Karpas-422 (cell line): Measurements from ENCODE around the gene GSTM2. TPM values are rescaled to one million over a fixed set of nuclear protein-coding genes. Genes with fewer than 3 reads are reported as not detected.

Experiments used
- DNase-seq: peaks from one replicate; pipeline ENCODE4 v3.0.0-alpha.2; 2015
- H2AFZ ChIP-seq: fragments of 200-600 bp; sonication (generic); 2 replicates; pipeline ENCODE4 v1.6.1; 2014; ENCODE audit warnings: antibody characterized with exemption, low read length, mixed read lengths
- H3K27ac ChIP-seq: fragments of 200-600 bp; sonication (generic); 2 replicates; pipeline ENCODE4 v1.5.1; 2014; ENCODE audit warnings: mild to moderate bottlenecking, low read length, moderate library complexity
- H3K27me3 ChIP-seq: fragments of 200-600 bp; sonication (generic); 2 replicates; pipeline ENCODE4 v1.6.1; 2014; ENCODE audit warnings: low read length, mixed read lengths
- H3K36me3 ChIP-seq: fragments of 200-600 bp; sonication (generic); 2 replicates; pipeline ENCODE4 v1.6.1; 2014; ENCODE audit warnings: low read length, mixed read lengths; ENCODE audit not compliant: insufficient read depth
- H3K4me1 ChIP-seq: fragments of 200-600 bp; sonication (generic); 2 replicates; pipeline ENCODE4 v1.6.1; 2014; ENCODE audit warnings: mild to moderate bottlenecking, low read length, mixed read lengths
- H3K4me2 ChIP-seq: fragments of 200-600 bp; sonication (generic); 2 replicates; pipeline ENCODE4 v1.6.1; 2014; ENCODE audit warnings: low read length, low read depth, mild to moderate bottlenecking; ENCODE audit not compliant: poor library complexity, severe bottlenecking
- H3K4me3 ChIP-seq: fragments of 200-600 bp; sonication (generic); 2 replicates; pipeline ENCODE4 v1.5.1; 2014; ENCODE audit warnings: mild to moderate bottlenecking, antibody characterized with exemption, low read length, mixed read lengths
- H3K79me2 ChIP-seq: fragments of 200-600 bp; sonication (generic); 2 replicates; pipeline ENCODE4 v1.6.1; 2014; ENCODE audit warnings: mild to moderate bottlenecking, low read length, mixed read lengths
- H3K9ac ChIP-seq: fragments of 200-600 bp; sonication (generic); 2 replicates; pipeline ENCODE4 v1.6.0; 2014; ENCODE audit warnings: low read length
- H3K9me2 ChIP-seq: fragments of 200-600 bp; sonication (generic), shearing (Covaris generic); replicated peaks from 2 replicates; pipeline ENCODE4 v1.6.0; 2014; ENCODE audit warnings: mild to moderate bottlenecking, low read length, moderate library complexity; ENCODE audit not compliant: insufficient read depth
- H3K9me3 ChIP-seq: fragments of 300-700, 200-600 bp; sonication (generic); 2 replicates; pipeline ENCODE4 v1.6.1; 2014; ENCODE audit warnings: low read length, mixed read lengths
- H4K20me1 ChIP-seq: fragments of 200-600 bp; sonication (generic); 2 replicates; pipeline ENCODE4 v1.6.1; 2014; ENCODE audit warnings: mild to moderate bottlenecking, antibody characterized with exemption, low read length, low read depth; ENCODE audit not compliant: insufficient read depth
- total RNA-seq: library from RNA; depleted of rRNA; stranded (reverse); fragments of >200 nt; shearing (Covaris generic); gene quantifications from 2 replicates; pipeline ENCODE4 v1.2.3, GENCODE V29; 2014; ENCODE audit warnings: low replicate concordance

The GSTM2 gene
- total RNA-seq, 1 experiment from 2014 or later, result 7.3 TPM

DNA sequence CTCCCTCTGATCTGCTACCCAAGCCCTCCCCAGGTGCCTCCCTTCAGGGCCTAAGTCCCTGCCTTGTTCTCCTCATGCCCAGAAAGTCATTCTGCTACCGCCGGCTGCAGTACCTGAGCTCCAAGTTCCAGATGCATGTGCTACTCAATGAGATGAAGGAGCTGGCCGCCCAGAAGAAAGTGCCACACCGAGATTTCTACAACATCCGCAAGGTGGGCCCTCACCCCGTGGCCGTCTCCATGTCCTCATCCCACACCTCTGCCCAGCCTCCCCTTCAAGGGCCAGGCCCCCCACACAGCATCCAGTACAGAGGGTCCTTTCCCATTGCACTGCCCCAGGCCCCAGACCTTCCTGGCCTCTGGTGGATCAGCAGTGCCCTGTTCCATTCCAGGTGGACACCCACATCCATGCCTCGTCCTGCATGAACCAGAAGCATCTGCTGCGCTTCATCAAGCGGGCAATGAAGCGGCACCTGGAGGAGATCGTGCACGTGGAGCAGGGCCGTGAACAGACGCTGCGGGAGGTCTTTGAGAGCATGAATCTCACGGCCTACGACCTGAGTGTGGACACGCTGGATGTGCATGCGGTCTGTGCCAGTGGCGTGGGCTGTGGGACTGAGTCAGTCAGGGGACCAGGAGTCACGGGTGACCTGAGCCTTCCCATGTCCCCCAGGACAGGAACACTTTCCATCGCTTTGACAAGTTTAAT lies 40.0 kb upstream of the GSTM2 start:
- Histone ChIP-seq H3K27me3 (no peaks in the 10 kb centered on the region), H3K9me2 (no peaks in the 10 kb centered on the region), H3K9me3 (no peaks in the 10 kb centered on the region), H3K4me3 (no peak overlapping the region), H3K36me3 (peaks cover 22% of the 10 kb centered on the region), H3K9ac (no peak overlapping the region), H2AFZ (no peak overlapping the region), H3K79me2 (peaks cover 31% of the 10 kb centered on the region), H3K27ac (no peak overlapping the region), H3K4me1 (peaks cover 27% of the 10 kb centered on the region), H3K4me2 (no peak overlapping the region), H4K20me1 (peaks cover 28% of the 10 kb centered on the region; the same call in 1 of the 2 replicates)
- DNase-seq, result no peak

DNA sequence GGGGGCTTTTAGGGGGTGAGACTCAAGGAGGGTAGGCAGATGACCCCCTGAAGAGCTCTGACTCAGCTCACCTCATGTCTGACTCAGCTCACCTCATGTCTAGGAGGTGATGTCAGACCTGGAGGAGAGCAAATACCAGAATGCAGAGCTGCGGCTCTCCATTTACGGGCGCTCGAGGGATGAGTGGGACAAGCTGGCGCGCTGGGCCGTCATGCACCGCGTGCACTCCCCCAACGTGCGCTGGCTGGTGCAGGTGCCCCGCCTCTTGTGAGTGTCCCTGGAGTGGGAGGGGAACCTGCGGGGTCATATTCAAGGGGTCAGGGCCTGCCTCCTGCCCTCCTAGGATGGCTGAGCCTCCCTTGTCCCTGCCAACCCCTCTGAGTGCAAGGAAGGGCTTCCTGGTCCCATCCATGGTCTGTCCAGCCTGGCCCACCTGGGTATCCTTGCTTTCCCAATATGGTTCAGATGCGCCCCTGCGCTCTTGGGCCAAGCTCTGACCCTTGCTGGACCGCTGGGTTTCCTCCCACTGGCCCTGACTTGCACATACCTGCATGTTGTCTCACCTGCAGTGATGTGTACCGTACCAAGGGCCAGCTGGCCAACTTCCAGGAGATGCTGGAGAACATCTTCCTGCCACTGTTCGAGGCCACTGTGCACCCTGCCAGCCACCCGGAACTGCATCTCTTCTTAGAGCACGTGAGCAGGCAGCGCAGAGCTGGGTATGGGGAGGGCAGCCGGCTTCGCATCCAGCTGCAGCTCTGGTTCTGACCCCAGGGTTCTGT lies 39.1 kb upstream of the GSTM2 start:
- peaks cover 30% of the 10 kb centered on the region; the same call in 1 of the 2 replicates for H4K20me1 ChIP-seq
- no peak for DNase-seq

DNA sequence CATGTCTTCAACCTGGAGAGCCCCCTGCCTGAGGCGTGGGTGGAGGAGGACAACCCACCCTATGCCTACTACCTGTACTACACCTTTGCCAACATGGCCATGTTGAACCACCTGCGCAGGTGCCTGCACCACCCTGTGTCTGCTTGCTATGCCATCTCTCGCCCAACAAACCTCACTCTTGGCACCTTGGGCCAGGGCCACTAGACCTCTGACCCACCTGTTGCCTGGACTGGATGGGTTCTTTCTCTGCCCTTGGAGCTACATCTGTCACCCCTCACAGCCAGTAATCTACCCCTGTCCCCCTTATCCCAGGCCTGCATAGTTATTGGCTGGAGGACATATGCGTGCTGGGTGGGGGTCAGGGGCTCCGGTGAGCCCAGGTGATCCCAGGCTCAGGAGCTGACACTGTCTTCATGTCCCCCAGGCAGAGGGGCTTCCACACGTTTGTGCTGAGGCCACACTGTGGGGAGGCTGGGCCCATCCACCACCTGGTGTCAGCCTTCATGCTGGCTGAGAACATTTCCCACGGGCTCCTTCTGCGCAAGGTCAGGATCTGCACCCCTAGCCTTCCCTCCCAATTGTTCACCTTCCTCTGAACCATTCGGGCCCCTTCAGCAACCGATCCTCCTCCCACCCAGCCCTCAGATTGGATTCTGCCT lies 38.4 kb upstream of the GSTM2 start:
- peaks cover 30% of the 10 kb centered on the region; the same call in 1 of the 2 replicates for H4K20me1 ChIP-seq
- H3K4me2 ChIP-seq, result no peak overlapping the region
- DNase-seq, result no peak
- no peak overlapping the region for H3K27ac ChIP-seq
- H3K27me3 ChIP-seq, result no peaks in the 10 kb centered on the region
- peaks cover 15% of the 10 kb centered on the region for H3K79me2 ChIP-seq
- H2AFZ ChIP-seq, result no peak overlapping the region
- peaks cover 11% of the 10 kb centered on the region for H3K4me1 ChIP-seq
- no peaks in the 10 kb centered on the region for H3K9me3 ChIP-seq
- no peaks in the 10 kb centered on the region for H3K9me2 ChIP-seq
- H3K9ac ChIP-seq, result no peak overlapping the region
- peaks cover 22% of the 10 kb centered on the region for H3K36me3 ChIP-seq
- H3K4me3 ChIP-seq, result no peak overlapping the region

More for the DNA sequence above, 39.1 kb upstream of the GSTM2 start:
- Histone ChIP-seq H3K27ac (no peak overlapping the region), H3K27me3 (no peaks in the 10 kb centered on the region), H3K79me2 (peaks cover 22% of the 10 kb centered on the region), H3K9ac (no peak overlapping the region), H3K4me2 (no peak overlapping the region), H3K36me3 (peaks cover 22% of the 10 kb centered on the region), H3K4me3 (no peak overlapping the region), H3K9me2 (no peaks in the 10 kb centered on the region), H2AFZ (no peak overlapping the region), H3K9me3 (no peaks in the 10 kb centered on the region), H3K4me1 (peaks cover 18% of the 10 kb centered on the region)

DNA sequence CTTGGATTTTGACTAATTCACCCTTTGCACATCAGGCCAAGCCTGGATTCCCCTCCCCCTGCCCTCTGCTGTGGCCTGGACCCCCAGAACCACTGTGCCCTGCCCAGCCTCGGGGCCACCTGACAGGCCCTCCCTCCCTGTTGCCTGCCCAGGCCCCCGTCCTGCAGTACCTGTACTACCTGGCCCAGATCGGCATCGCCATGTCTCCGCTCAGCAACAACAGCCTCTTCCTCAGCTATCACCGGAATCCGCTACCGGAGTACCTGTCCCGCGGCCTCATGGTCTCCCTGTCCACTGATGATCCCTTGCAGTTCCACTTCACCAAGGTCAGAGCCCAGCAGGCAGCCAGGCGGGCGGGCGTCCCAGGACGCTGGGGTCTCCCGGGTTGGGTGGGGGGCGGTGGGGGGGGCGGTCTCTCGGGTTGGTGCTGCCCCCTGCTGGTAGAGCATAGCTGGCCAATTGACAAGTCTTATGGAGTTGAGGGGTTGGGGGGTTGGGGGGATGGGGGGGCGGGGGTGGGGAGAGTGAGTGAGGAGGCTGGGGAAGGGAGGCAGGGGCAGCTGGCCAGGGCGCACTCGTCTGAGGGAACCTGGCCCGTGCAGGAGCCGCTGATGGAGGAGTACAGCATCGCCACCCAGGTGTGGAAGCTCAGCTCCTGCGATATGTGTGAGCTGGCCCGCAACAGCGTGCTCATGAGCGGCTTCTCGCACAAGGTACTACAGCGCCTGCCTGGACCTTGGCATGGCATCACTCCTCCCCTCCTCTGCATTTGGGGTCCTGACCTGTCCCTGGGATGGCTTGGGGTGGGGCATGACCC lies 37.6 kb upstream of the GSTM2 start:
- Histone ChIP-seq H4K20me1 (peaks cover 24% of the 10 kb centered on the region; the same call in 1 of the 2 replicates), H3K36me3 (peaks cover 22% of the 10 kb centered on the region), H3K4me2 (no peak overlapping the region), H3K27ac (no peak overlapping the region), H3K9me3 (no peaks in the 10 kb centered on the region), H3K9ac (no peak overlapping the region), H3K4me1 (peaks cover 3% of the 10 kb centered on the region), H3K27me3 (no peaks in the 10 kb centered on the region), H3K9me2 (no peaks in the 10 kb centered on the region), H3K79me2 (peaks cover 8% of the 10 kb centered on the region), H2AFZ (no peak overlapping the region), H3K4me3 (no peak overlapping the region)
- DNase-seq, result peak; percentile 67

- H3K9me2 ChIP-seq, result no peaks in the 10 kb centered on the region
- H3K4me2 ChIP-seq, result no peak overlapping the region
- no peaks in the 10 kb centered on the region for H3K9me3 ChIP-seq
- H2AFZ ChIP-seq, result no peak overlapping the region
- no peak overlapping the region for H3K27ac ChIP-seq
- no peak overlapping the region for H3K4me3 ChIP-seq
- no peaks in the 10 kb centered on the region; the same call in 1 of the 2 replicates for H3K4me1 ChIP-seq
- H4K20me1 ChIP-seq, result peaks cover 19% of the 10 kb centered on the region; the same call in 1 of the 2 replicates
- H3K79me2 ChIP-seq, result peaks cover under 1% of the 10 kb centered on the region; the same call in 1 of the 2 replicates
- DNase-seq, result no peak
- H3K27me3 ChIP-seq, result no peaks in the 10 kb centered on the region
- H3K9ac ChIP-seq, result no peak overlapping the region
- H3K36me3 ChIP-seq, result peaks cover 22% of the 10 kb centered on the region
Measured at GRCh38 chr1:109630898-109631512, 36.9 kb upstream of the GSTM2 start.

DNA sequence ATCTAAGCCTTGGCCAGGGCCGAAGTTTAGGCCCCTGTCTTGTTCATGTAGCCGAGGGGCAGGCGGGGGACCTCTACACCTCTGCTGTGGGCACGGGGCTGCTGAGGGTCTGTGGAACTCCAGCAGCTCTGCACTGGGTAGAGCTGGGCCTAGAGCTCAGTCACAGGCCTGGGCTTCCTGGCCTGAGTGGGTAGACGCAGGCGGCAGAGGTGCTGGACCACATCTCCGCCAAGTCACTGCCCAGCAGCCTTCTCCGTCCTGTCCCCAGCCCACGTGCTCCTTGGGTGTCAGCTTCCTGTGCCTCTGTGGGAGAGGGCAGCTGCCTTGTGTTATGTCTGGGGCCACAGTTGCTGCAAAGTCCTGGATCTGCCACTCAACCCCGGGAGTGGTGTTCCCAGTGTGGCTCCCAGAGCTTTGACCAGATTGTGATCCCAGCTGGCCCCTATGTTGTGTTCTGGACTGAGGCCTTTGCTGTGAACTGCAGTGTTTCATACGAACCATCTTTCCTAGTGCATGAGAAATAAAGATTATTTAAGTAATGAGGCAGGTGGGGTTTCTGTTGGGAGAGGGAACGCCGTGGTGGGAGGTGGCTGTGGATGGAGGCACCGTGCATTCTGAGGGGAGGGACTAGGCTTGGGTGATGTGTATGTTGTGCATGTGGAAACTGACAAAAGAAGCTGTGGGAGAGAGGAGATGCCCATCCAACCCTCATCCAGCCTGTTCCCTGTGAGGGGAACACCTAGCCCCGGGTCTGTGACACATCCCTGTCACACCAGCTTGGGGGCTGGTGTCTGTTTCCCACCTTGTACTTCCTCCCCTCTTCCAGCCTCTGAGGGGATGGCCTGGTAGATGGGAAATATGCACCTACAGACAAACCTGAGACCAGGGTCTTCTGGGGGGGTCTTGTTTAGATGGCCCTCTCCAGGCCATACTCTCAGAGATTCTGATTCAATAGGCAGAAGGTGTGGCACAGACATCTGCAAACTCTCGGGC lies 36.0 kb upstream of the GSTM2 start:
- Histone ChIP-seq H3K9me3 (no peaks in the 10 kb centered on the region), H3K4me1 (no peaks in the 10 kb centered on the region; the same call in 1 of the 2 replicates), H3K4me2 (no peak overlapping the region), H3K9me2 (no peaks in the 10 kb centered on the region), H3K9ac (no peak overlapping the region), H3K27ac (no peak overlapping the region), H3K4me3 (no peak overlapping the region), H3K79me2 (no peaks in the 10 kb centered on the region), H3K27me3 (no peaks in the 10 kb centered on the region), H4K20me1 (peaks cover 19% of the 10 kb centered on the region; the same call in 1 of the 2 replicates), H2AFZ (no peak overlapping the region), H3K36me3 (peaks cover 22% of the 10 kb centered on the region)
- DNase-seq, result no peak
